T-helper 2 cell treated with Interferon-gamma antibody and Interleukin-4, amounts not matched to agents 100 ng/mL and 5 ng/mL, for 36 hours (primary cell): Measurements from ENCODE around the gene TGM2. TPM values are rescaled to one million over a fixed set of nuclear protein-coding genes. Genes with fewer than 3 reads are reported as not detected.

ENCODE experiments used
- intact Hi-C: fragments of 100-400 bp; cut with micrococcal nuclease; formaldehyde crosslinking; loops from one replicate; pipeline ENCODE4 v1.15.1; 2023
- total RNA-seq: library from RNA; stranded (reverse); gene quantifications from 2 replicates; pipeline ENCODE4 v1.2.3, GENCODE V29; 2022

TGM2 gene
- total RNA-seq, 1 donor from 2014 or later, result 0.07 TPM

GRCh38 chr20:38199501-38200390 lies 34.7 kb upstream of the TGM2 start:
- intact Hi-C loops, result no loop called here

GRCh38 chr20:38198238-38198861 lies 33.3 kb upstream of the TGM2 start:
- intact Hi-C loops, result no loop called here

GRCh38 chr20:38197619-38198018 lies 32.5 kb upstream of the TGM2 start:
- intact Hi-C loops, result no loop called here

- intact Hi-C loops, result no loop called here
Observed at GRCh38 chr20:38197217-38197616, 32.1 kb upstream of the TGM2 start.

- intact Hi-C loops, result no loop called here
Observed at GRCh38 chr20:38196592-38196991, 31.5 kb upstream of the TGM2 start.

- intact Hi-C loops, result no loop called here
Observed at GRCh38 chr20:38196076-38196475, 31.0 kb upstream of the TGM2 start.

GRCh38 chr20:38195521-38195920 lies 30.5 kb upstream of the TGM2 start:
- intact Hi-C loops, result no loop called here

GRCh38 chr20:38194971-38195504 lies 30.0 kb upstream of the TGM2 start:
- intact Hi-C loops, result no loop called here

GRCh38 chr20:38193586-38194105 lies 28.6 kb upstream of the TGM2 start:
- intact Hi-C loops, result no loop called here

- intact Hi-C loops, result no loop called here
Observed at GRCh38 chr20:38192323-38192885, 27.3 kb upstream of the TGM2 start.

- intact Hi-C loops, result no loop called here
Observed at GRCh38 chr20:38191654-38192053, 26.6 kb upstream of the TGM2 start.

- intact Hi-C loops, result no loop called here
Observed at GRCh38 chr20:38190936-38191371, 25.9 kb upstream of the TGM2 start.

GRCh38 chr20:38190166-38190565 lies 25.1 kb upstream of the TGM2 start:
- intact Hi-C loops, result no loop called here

- intact Hi-C loops, result no loop called here
Observed at GRCh38 chr20:38187517-38187916, 22.4 kb upstream of the TGM2 start.

GRCh38 chr20:38186788-38187221 lies 21.7 kb upstream of the TGM2 start:
- intact Hi-C loops, result no loop called here

GRCh38 chr20:38184101-38184500 lies 19.0 kb upstream of the TGM2 start:
- intact Hi-C loops, result no loop called here

- intact Hi-C loops, result no loop called here
Observed at GRCh38 chr20:38181971-38182370, 16.9 kb upstream of the TGM2 start.

GRCh38 chr20:38181207-38181801 lies 16.2 kb upstream of the TGM2 start:
- intact Hi-C loops, result no loop called here

GRCh38 chr20:38180781-38181180 lies 15.7 kb upstream of the TGM2 start:
- intact Hi-C loops, result no loop called here

- intact Hi-C loops, result no loop called here
Observed at GRCh38 chr20:38179846-38180245, 14.8 kb upstream of the TGM2 start.

GRCh38 chr20:38178581-38178980 lies 13.5 kb upstream of the TGM2 start:
- intact Hi-C loops, result no loop called here
